Measurements from ENCODE around the gene CACNG7.

The CACNG7 gene

GRCh38 chr19:53879140-53880081, 29.7 kb upstream of the CACNG7 start:
- peak; percentile 58 for DNase-seq

GRCh38 chr19:53880711-53881481, 28.2 kb upstream of the CACNG7 start:
- DNase-seq = no peak

GRCh38 chr19:53881482-53882390, 27.3 kb upstream of the CACNG7 start, which contains the start of gene PRKCG:
Gene PRKCG, plus strand, starts transcription at chr19:53882197. Its CDS starts 298 bp downstream, at chr19:53882495.
- peak; percentile 63 for DNase-seq

GRCh38 chr19:53882391-53883050, 26.6 kb upstream of the CACNG7 start:
- no peak for DNase-seq

GRCh38 chr19:53883231-53883661, 25.8 kb upstream of the CACNG7 start:
- DNase-seq = no peak

- DNase-seq = no peak
These were observed 25.3 kb upstream of the CACNG7 start for GRCh38 chr19:53883741-53884140.

- no peak for DNase-seq
These were observed 24.8 kb upstream of the CACNG7 start for GRCh38 chr19:53884256-53884655.

- DNase-seq = no peak
These were observed 24.0 kb upstream of the CACNG7 start for GRCh38 chr19:53885036-53885435.

GRCh38 chr19:53892301-53892980, 16.6 kb upstream of the CACNG7 start:
- DNase-seq = no peak

GRCh38 chr19:53892981-53893325, 16.1 kb upstream of the CACNG7 start:
- DNase-seq = no peak

- DNase-seq = no peak
These were observed 14.4 kb upstream of the CACNG7 start for GRCh38 chr19:53894707-53895106.

- DNase-seq = no peak
These were observed 12.4 kb upstream of the CACNG7 start for GRCh38 chr19:53896682-53897081.

- no peak for DNase-seq
These were observed 11.6 kb upstream of the CACNG7 start for GRCh38 chr19:53897459-53897858.

GRCh38 chr19:53898166-53898565, 10.9 kb upstream of the CACNG7 start:
- no peak for DNase-seq

- DNase-seq = no peak
These were observed 10.3 kb upstream of the CACNG7 start for GRCh38 chr19:53898636-53899341.

- no peak for DNase-seq
These were observed 8.8 kb upstream of the CACNG7 start for GRCh38 chr19:53900191-53900860.

GRCh38 chr19:53903055-53903680, 5.9 kb upstream of the CACNG7 start:
- DNase-seq = peak; percentile 38

- DNase-seq = no peak
These were observed 4.2 kb upstream of the CACNG7 start for GRCh38 chr19:53904909-53905308.

- no peak for DNase-seq
These were observed 3.3 kb upstream of the CACNG7 start for GRCh38 chr19:53905787-53906186.
